ENCODE data around the gene VAC14.

The VAC14 gene

DNA sequence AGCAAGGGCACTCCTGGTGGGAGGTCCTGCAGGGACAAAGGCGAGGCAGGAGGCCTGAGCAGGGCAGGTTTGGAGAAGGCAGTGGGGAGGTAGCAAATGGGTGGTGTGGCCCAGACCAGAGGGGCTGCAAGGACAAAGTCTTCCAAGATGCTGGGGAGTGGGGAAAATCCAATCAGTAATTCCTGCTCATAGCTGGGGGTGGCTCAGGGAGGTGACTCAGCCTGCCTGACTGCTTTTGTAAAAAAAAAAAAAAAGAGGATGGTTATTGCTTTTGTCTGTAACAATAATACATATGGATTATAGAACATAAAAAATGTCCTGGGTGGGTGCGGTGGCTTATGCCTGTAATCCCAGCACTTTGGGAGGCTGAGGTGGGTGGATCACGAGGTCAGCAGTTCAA is 149.4 kb downstream of the VAC14 start:
- Histone ChIP-seq H3K27me3 (ENCODE audit: insufficient read depth, low read length) (peaks cover 7% of the 10 kb centered on the region; the same call in 1 of the 2 replicates), H3K4me1 (ENCODE audit: insufficient read depth, low read length, severe bottlenecking) (peaks cover 6% of the 10 kb centered on the region)

DNA sequence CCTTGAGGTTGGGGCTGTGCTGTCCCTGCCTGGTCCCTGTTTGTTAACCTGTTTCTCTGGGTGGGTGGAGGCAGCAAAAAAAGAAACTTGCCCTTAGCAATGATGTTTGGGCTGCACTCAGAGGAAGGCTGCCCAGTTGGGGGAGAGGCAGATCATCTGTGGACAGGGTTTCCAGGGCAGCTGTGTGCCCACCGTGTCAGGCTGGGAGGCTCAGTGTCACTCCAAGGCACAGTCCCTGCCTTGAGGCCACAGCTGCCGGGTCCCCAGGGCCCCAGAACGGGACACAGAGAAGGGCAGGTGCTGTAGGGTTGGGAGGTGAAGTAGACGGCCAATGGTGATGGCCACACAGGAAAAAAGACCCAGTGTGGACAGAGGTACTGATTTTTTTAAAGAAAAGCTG is 150.7 kb downstream of the VAC14 start:
- H3K9me2 ChIP-seq (ENCODE audit: low read depth, low read length), result no peaks in the 10 kb centered on the region
- H2AFZ ChIP-seq (ENCODE audit: low read length), result no peak overlapping the region
- no peak overlapping the region for H3K4me2 ChIP-seq (ENCODE audit: low read length)
- H3K27ac ChIP-seq (ENCODE audit: low read depth, low read length, poor library complexity, severe bottlenecking), result no peak overlapping the region
- H3K4me1 ChIP-seq (ENCODE audit: insufficient read depth, low read length, severe bottlenecking), result peaks cover 6% of the 10 kb centered on the region
- H3K27me3 ChIP-seq (ENCODE audit: insufficient read depth, low read length), result peaks cover 7% of the 10 kb centered on the region; the same call in 1 of the 2 replicates
- TF ChIP-seq EZH2 (IDR thresholded peaks at IDR 0.05; ENCODE audit: borderline replicate concordance, low read length), result no peak
- TF ChIP-seq, protein P1, sequence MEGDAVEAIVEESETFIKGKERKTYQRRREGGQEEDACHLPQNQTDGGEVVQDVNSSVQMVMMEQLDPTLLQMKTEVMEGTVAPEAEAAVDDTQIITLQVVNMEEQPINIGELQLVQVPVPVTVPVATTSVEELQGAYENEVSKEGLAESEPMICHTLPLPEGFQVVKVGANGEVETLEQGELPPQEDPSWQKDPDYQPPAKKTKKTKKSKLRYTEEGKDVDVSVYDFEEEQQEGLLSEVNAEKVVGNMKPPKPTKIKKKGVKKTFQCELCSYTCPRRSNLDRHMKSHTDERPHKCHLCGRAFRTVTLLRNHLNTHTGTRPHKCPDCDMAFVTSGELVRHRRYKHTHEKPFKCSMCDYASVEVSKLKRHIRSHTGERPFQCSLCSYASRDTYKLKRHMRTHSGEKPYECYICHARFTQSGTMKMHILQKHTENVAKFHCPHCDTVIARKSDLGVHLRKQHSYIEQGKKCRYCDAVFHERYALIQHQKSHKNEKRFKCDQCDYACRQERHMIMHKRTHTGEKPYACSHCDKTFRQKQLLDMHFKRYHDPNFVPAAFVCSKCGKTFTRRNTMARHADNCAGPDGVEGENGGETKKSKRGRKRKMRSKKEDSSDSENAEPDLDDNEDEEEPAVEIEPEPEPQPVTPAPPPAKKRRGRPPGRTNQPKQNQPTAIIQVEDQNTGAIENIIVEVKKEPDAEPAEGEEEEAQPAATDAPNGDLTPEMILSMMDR (IDR thresholded peaks at IDR 0.05; ENCODE audit: low read length), result no peak
- no peak overlapping the region for H3K4me3 ChIP-seq (ENCODE audit: low read depth, low read length, poor library complexity, severe bottlenecking)
- H4K20me1 ChIP-seq (ENCODE audit: insufficient read depth, low read length), result no peaks in the 10 kb centered on the region
- H3K79me2 ChIP-seq (ENCODE audit: insufficient read depth, low read length), result no peaks in the 10 kb centered on the region
- H3K9me3 ChIP-seq (ENCODE audit: low read length), result no peaks in the 10 kb centered on the region
- H3K36me3 ChIP-seq (ENCODE audit: insufficient read depth, low read length), result no peaks in the 10 kb centered on the region
- H3F3A ChIP-seq (ENCODE audit: insufficient read depth, low read length), result no peaks in the 10 kb centered on the region
- no peak overlapping the region for H3K9ac ChIP-seq (ENCODE audit: low read length)

More for the DNA sequence above, 149.4 kb downstream of the VAC14 start:
- no peaks in the 10 kb centered on the region for H3K9me3 ChIP-seq (ENCODE audit: low read length)
- no peaks in the 10 kb centered on the region for H3F3A ChIP-seq (ENCODE audit: insufficient read depth, low read length)
- no peak overlapping the region for H3K27ac ChIP-seq (ENCODE audit: low read depth, low read length, poor library complexity, severe bottlenecking)
- no peaks in the 10 kb centered on the region for H3K79me2 ChIP-seq (ENCODE audit: insufficient read depth, low read length)
- H3K4me2 ChIP-seq (ENCODE audit: low read length), result no peak overlapping the region
- H3K9me2 ChIP-seq (ENCODE audit: low read depth, low read length), result no peaks in the 10 kb centered on the region
- no peak overlapping the region for H3K9ac ChIP-seq (ENCODE audit: low read length)
- TF ChIP-seq, protein P1 (IDR thresholded peaks at IDR 0.05; ENCODE audit: low read length), result no peak
- no peak for TF ChIP-seq EZH2 (IDR thresholded peaks at IDR 0.05; ENCODE audit: borderline replicate concordance, low read length)
- no peaks in the 10 kb centered on the region for H3K36me3 ChIP-seq (ENCODE audit: insufficient read depth, low read length)
- H2AFZ ChIP-seq (ENCODE audit: low read length), result no peak overlapping the region
- no peaks in the 10 kb centered on the region for H4K20me1 ChIP-seq (ENCODE audit: insufficient read depth, low read length)
- H3K4me3 ChIP-seq (ENCODE audit: low read depth, low read length, poor library complexity, severe bottlenecking), result no peak overlapping the region

GRCh38 chr16:70649300-70649699 is 151.7 kb downstream of the VAC14 start:
- TF ChIP-seq, protein P1 (IDR thresholded peaks at IDR 0.05; ENCODE audit: low read length), result no peak
- Histone ChIP-seq H3K27me3 (ENCODE audit: insufficient read depth, low read length) (peaks cover 7% of the 10 kb centered on the region; the same call in 1 of the 2 replicates), H2AFZ (ENCODE audit: low read length) (no peak overlapping the region), H3F3A (ENCODE audit: insufficient read depth, low read length) (no peaks in the 10 kb centered on the region), H3K79me2 (ENCODE audit: insufficient read depth, low read length) (no peaks in the 10 kb centered on the region), H3K9me3 (ENCODE audit: low read length) (no peaks in the 10 kb centered on the region), H3K27ac (ENCODE audit: low read depth, low read length, poor library complexity, severe bottlenecking) (no peak overlapping the region), H4K20me1 (ENCODE audit: insufficient read depth, low read length) (no peaks in the 10 kb centered on the region), H3K9ac (ENCODE audit: low read length) (no peak overlapping the region), H3K36me3 (ENCODE audit: insufficient read depth, low read length) (no peaks in the 10 kb centered on the region), H3K4me1 (ENCODE audit: insufficient read depth, low read length, severe bottlenecking) (peaks cover 6% of the 10 kb centered on the region), H3K9me2 (ENCODE audit: low read depth, low read length) (no peaks in the 10 kb centered on the region), H3K4me2 (ENCODE audit: low read length) (no peak overlapping the region), H3K4me3 (ENCODE audit: low read depth, low read length, poor library complexity, severe bottlenecking) (no peak overlapping the region)

Data from OCI-LY1 (cell line).